ENCODE results near the gene DOCK6. TPM values are rescaled to one million over a fixed set of nuclear protein-coding genes. Genes with fewer than 3 reads are reported as not detected.
A peak's percentile ranks its signal among the peaks of the same experiment; 100 is the strongest.

Gene DOCK6
- total and polyA plus RNA-seq, 2 of the 13 experiments (the other 11 are each of a cell fraction or from before 2014, with no cell fraction given), result 5.4 to 38.1 TPM

- peak; percentile 82 for TF ChIP-seq CBX1 (IDR thresholded peaks at IDR 0.05; ENCODE audit: low read depth)
- TF ChIP-seq IRX3 (CRISPR knock-in tag; IDR thresholded peaks at IDR 0.05; ENCODE audit: borderline replicate concordance, low read depth), result peak; percentile 96
- no peak for TF ChIP-seq ZFAT (CRISPR knock-in tag; conservative IDR thresholded peaks at IDR 0.05)
- no peak for TF ChIP-seq ZNF790 (CRISPR knock-in tag; IDR thresholded peaks at IDR 0.05; ENCODE audit: borderline replicate concordance)
- TF ChIP-seq ZNF780A (CRISPR knock-in tag; IDR thresholded peaks at IDR 0.05), result peak; percentile 90; the same call in 1 of the 2 replicates
- peak; percentile 98 for TF ChIP-seq KDM3A (CRISPR knock-in tag; IDR thresholded peaks at IDR 0.05; ENCODE audit: low read depth)
- TF ChIP-seq ZNF562 (CRISPR knock-in tag; IDR thresholded peaks at IDR 0.05; ENCODE audit: borderline replicate concordance), result no peak
- peak; percentile 86 for TF ChIP-seq ZNF543 (CRISPR knock-in tag; IDR thresholded peaks at IDR 0.05)
- no peak for TF ChIP-seq FOXM1 (CRISPR knock-in tag; IDR thresholded peaks at IDR 0.05)
- TF ChIP-seq SAFB2 (CRISPR knock-in tag; IDR thresholded peaks at IDR 0.05; ENCODE audit: borderline replicate concordance, low read depth), result peak; percentile 76; the same call in 1 of the 2 replicates
- no peak for TF ChIP-seq ZFP62 (CRISPR knock-in tag; IDR thresholded peaks at IDR 0.05)
- 0 out of 2 replicates have a peak, but pooled peaks have one; percentile 19 for TF ChIP-seq ZNF512 (CRISPR knock-in tag; IDR thresholded peaks at IDR 0.05)
- TF ChIP-seq GMEB1 (CRISPR knock-in tag; IDR thresholded peaks at IDR 0.05; ENCODE audit: borderline replicate concordance), result peak; percentile 74
- peak; percentile 72; the same call in 1 of the 2 replicates for TF ChIP-seq ZBTB26 (CRISPR knock-in tag; IDR thresholded peaks at IDR 0.05; ENCODE audit: borderline replicate concordance)
- peak; percentile 84 for TF ChIP-seq SP4 (CRISPR knock-in tag; IDR thresholded peaks at IDR 0.05)
- TF ChIP-seq JUNB (CRISPR knock-in tag; IDR thresholded peaks at IDR 0.05; ENCODE audit: borderline replicate concordance), result peak; percentile 87
- peak; percentile 100 for TF ChIP-seq SAP130 (CRISPR knock-in tag; IDR thresholded peaks at IDR 0.05; ENCODE audit: low read depth)
- TF ChIP-seq ZNF879 (CRISPR knock-in tag; IDR thresholded peaks at IDR 0.05), result no peak
- peak; percentile 40; the same call in 1 of the 2 replicates for TF ChIP-seq PPARG (CRISPR knock-in tag; conservative IDR thresholded peaks at IDR 0.05)
- TF ChIP-seq, protein P1, sequence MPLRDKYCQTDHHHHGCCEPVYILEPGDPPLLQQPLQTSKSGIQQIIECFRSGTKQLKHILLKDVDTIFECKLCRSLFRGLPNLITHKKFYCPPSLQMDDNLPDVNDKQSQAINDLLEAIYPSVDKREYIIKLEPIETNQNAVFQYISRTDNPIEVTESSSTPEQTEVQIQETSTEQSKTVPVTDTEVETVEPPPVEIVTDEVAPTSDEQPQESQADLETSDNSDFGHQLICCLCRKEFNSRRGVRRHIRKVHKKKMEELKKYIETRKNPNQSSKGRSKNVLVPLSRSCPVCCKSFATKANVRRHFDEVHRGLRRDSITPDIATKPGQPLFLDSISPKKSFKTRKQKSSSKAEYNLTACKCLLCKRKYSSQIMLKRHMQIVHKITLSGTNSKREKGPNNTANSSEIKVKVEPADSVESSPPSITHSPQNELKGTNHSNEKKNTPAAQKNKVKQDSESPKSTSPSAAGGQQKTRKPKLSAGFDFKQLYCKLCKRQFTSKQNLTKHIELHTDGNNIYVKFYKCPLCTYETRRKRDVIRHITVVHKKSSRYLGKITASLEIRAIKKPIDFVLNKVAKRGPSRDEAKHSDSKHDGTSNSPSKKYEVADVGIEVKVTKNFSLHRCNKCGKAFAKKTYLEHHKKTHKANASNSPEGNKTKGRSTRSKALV (CRISPR knock-in tag; IDR thresholded peaks at IDR 0.05), result peak; percentile 78; the same call in 1 of the 2 replicates
- TF ChIP-seq, protein P2, sequence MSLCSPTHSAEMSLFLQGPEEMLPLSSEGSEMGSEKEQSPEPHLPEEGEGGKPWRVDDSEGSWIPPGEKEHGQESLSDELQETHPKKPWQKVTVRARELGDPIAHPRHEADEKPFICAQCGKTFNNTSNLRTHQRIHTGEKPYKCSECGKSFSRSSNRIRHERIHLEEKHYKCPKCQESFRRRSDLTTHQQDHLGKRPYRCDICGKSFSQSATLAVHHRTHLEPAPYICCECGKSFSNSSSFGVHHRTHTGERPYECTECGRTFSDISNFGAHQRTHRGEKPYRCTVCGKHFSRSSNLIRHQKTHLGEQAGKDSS (CRISPR knock-in tag; IDR thresholded peaks at IDR 0.05; ENCODE audit: borderline replicate concordance, low read depth), result peak; percentile 97
- TF ChIP-seq ZNF563 (CRISPR knock-in tag; IDR thresholded peaks at IDR 0.05), result peak; percentile 93; the same call in 1 of the 2 replicates
- no peak for TF ChIP-seq ZKSCAN1 (IDR thresholded peaks at IDR 0.05; ENCODE audit: low read length)
- 0 out of 2 replicates have a peak, but pooled peaks have one; percentile 82 for TF ChIP-seq ZNF782 (CRISPR knock-in tag; IDR thresholded peaks at IDR 0.05; ENCODE audit: borderline replicate concordance)
Measured at GRCh38 chr19:11265785-11266236, 3.5 kb upstream of the DOCK6 start (continued).

Data from HepG2 (cell line).